Stimulated activated CD8-positive, alpha-beta memory T cell treated with anti-CD3 and anti-CD28 coated beads, Interleukin-7, amount 100 ng/mL, for 4 hours (primary cell): ENCODE measurements around the gene TXLNG.
A peak's percentile ranks its signal among the peaks of the same experiment; 100 is the strongest.

ENCODE experiments used
- DNase-seq, 2 donors: peaks; one replicate each; pipeline ENCODE4 v3.0.0-alpha.2; 2020; ENCODE audit warnings: low read depth in 2 of 2

TXLNG gene

GRCh38 chrX:16785247-16786138, 773 bp upstream of the TXLNG start:
- DNase-seq: peak in 1 of 2 donors; percentile 1

- peak in 1 of 2 donors; percentile 63 for DNase-seq
These were observed 797 bp downstream of the TXLNG start for GRCh38 chrX:16786791-16787735.

GRCh38 chrX:16788477-16788876, 2.2 kb downstream of the TXLNG start:
- DNase-seq: no peak

- no peak for DNase-seq
These were observed 10.0 kb downstream of the TXLNG start for GRCh38 chrX:16796298-16796697.

GRCh38 chrX:16797358-16797757, 11.1 kb downstream of the TXLNG start:
- DNase-seq: no peak

GRCh38 chrX:16797841-16798240, 11.6 kb downstream of the TXLNG start:
- DNase-seq: no peak

- no peak for DNase-seq
These were observed 18.7 kb downstream of the TXLNG start for GRCh38 chrX:16804923-16805464.

- DNase-seq: no peak
These were observed 21.3 kb downstream of the TXLNG start for GRCh38 chrX:16807548-16807947.

GRCh38 chrX:16807976-16808542, 21.8 kb downstream of the TXLNG start:
- DNase-seq: no peak

GRCh38 chrX:16814597-16814996, 28.3 kb downstream of the TXLNG start:
- DNase-seq: no peak

GRCh38 chrX:16819634-16820033, 33.4 kb downstream of the TXLNG start:
- DNase-seq: no peak

GRCh38 chrX:16822723-16823122, 36.5 kb downstream of the TXLNG start:
- DNase-seq: no peak

GRCh38 chrX:16825264-16826035, 39.2 kb downstream of the TXLNG start:
- no peak for DNase-seq

- no peak for DNase-seq
These were observed 39.9 kb downstream of the TXLNG start for GRCh38 chrX:16826207-16826606.

GRCh38 chrX:16827225-16827624, 41.0 kb downstream of the TXLNG start:
- DNase-seq: no peak

GRCh38 chrX:16828124-16828908, 42.0 kb downstream of the TXLNG start:
- no peak for DNase-seq

GRCh38 chrX:16832301-16832700, 46.0 kb downstream of the TXLNG start:
- no peak for DNase-seq

GRCh38 chrX:16834806-16835205, 48.5 kb downstream of the TXLNG start:
- DNase-seq: no peak

- DNase-seq: no peak
These were observed 50.1 kb downstream of the TXLNG start for GRCh38 chrX:16836371-16836770.
